ENCODE measurements around the gene F3.

The F3 gene

DNA sequence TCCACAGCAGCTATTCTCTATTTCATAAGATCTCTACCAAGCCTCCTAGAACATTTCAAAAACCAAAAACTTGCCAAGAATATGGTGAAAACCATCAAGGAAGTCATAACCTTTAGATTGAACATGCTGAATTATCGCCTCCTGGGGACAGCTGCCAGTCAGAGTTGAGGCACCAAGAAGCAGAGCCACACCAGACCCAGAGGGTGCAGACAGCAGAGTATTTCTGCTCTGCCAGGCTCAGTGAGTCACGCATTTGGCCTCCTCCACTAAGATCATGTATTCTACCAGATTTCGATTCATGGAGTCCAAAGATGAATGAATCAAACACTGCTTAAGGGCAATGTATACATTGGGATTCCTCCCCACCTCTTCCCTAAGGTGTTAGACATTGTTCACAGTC lies 2.1 kb downstream of the F3 start:
- no peak overlapping the region for H3K9ac ChIP-seq (ENCODE audit: low read depth, low read length)
- no peaks in the 10 kb centered on the region for H3K9me3 ChIP-seq (ENCODE audit: insufficient read depth, low read depth, low read length)
- H3K27me3 ChIP-seq (ENCODE audit: insufficient read depth, low read length): peaks cover 44% of the 10 kb centered on the region
- peak overlapping the region; percentile 76 for H3K4me3 ChIP-seq (ENCODE audit: low read length)
- H3K36me3 ChIP-seq (ENCODE audit: insufficient read depth, low read length): peaks cover 44% of the 10 kb centered on the region
- H3K4me1 ChIP-seq (ENCODE audit: insufficient read depth, low read length): peaks cover 43% of the 10 kb centered on the region
- 90% methylated on average over 3 of the region's 3 CpGs for WGBS
- H3K27ac ChIP-seq (ENCODE audit: low read depth, low read length): no peak overlapping the region

DNA sequence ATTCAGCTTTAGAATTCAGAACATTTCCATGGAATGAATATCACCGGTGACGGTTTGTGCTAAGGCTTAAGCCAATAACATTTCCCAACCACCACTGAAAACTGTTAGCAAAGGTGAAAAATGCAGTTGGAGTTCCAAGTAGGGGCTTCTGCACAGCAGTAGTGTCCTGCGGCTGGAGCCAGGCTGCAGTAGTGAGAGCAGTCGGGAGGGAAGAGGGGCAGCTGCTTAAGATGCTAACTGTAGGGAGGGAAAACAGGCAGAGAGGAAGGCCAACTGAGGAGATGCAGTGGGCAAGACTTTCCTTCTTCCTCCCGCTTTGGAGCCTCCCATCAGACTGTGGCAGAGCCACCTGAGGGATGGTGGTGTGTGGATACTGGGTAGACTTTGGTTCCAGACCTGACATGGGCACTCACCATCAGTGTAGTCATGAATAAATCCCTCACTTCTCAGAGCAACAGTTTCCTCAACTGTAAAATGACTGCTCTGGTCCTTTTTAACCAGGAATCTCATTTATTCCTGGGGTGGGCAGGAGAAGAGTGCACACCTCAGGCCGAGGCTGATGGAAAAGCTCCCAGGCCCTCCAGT lies 3.2 kb downstream of the F3 start:
- Histone ChIP-seq H3K27ac (ENCODE audit: low read depth, low read length) (no peak overlapping the region), H3K27me3 (ENCODE audit: insufficient read depth, low read length) (peaks cover 34% of the 10 kb centered on the region), H3K9me3 (ENCODE audit: insufficient read depth, low read depth, low read length) (no peaks in the 10 kb centered on the region), H3K36me3 (ENCODE audit: insufficient read depth, low read length) (peaks cover 52% of the 10 kb centered on the region), H3K4me1 (ENCODE audit: insufficient read depth, low read length) (peaks cover 36% of the 10 kb centered on the region), H3K9ac (ENCODE audit: low read depth, low read length) (no peak overlapping the region), H3K4me3 (ENCODE audit: low read length) (peak overlapping the region; percentile 0; the same call in 1 of the 2 replicates)
- 68% methylated on average over 6 of the region's 6 CpGs for WGBS

DNA sequence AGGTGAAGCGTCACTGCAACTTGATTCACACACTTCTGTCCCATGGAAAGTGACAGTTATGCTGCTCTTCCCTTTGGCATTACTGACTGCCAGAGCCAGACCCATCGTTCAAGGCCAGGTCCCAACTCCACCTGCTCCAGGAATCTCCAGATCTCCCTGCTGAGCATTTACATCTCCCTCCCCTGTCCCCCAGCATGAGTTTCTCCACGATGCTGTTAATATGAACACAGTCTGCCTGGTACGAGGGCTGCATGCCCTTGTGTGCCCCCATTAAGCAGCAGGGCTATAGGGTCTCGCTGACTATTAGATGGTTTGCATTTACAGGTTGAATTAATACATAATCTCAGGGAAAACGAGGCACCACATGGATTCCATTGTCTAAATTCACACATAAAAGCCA lies 4.3 kb downstream of the F3 start:
- no peak overlapping the region for H3K27ac ChIP-seq (ENCODE audit: low read depth, low read length)
- peaks cover 62% of the 10 kb centered on the region for H3K36me3 ChIP-seq (ENCODE audit: insufficient read depth, low read length)
- no peak overlapping the region for H3K9ac ChIP-seq (ENCODE audit: low read depth, low read length)
- peaks cover 26% of the 10 kb centered on the region for H3K4me1 ChIP-seq (ENCODE audit: insufficient read depth, low read length)
- no peaks in the 10 kb centered on the region for H3K9me3 ChIP-seq (ENCODE audit: insufficient read depth, low read depth, low read length)
- peaks cover 23% of the 10 kb centered on the region for H3K27me3 ChIP-seq (ENCODE audit: insufficient read depth, low read length)
- H3K4me3 ChIP-seq (ENCODE audit: low read length): no peak overlapping the region
- 78% methylated on average over 6 of the region's 6 CpGs for WGBS

DNA sequence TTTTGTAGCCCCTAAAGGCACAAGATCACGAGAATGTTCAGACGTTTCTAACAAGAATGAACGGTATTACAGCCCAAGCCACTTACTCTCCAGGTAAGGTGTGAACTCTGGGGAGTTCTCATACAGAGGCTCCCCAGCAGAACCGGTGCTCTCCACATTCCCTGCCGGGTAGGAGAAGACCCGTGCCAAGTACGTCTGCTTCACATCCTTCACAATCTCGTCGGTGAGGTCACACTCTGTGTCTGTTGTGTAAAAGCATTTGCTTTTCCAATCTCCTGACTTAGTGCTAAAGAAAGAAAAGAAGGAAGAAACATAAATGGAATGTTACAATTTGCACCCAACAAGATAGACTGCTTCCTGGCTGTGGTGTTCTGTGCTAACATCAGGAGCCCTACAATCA lies 5.7 kb downstream of the F3 start:
- Histone ChIP-seq H3K9me3 (ENCODE audit: insufficient read depth, low read depth, low read length) (no peaks in the 10 kb centered on the region), H3K4me3 (ENCODE audit: low read length) (no peak overlapping the region), H3K4me1 (ENCODE audit: insufficient read depth, low read length) (peaks cover 25% of the 10 kb centered on the region), H3K36me3 (ENCODE audit: insufficient read depth, low read length) (peaks cover 75% of the 10 kb centered on the region), H3K27me3 (ENCODE audit: insufficient read depth, low read length) (peaks cover 15% of the 10 kb centered on the region), H3K9ac (ENCODE audit: low read depth, low read length) (no peak overlapping the region), H3K27ac (ENCODE audit: low read depth, low read length) (no peak overlapping the region)
- WGBS: 94% methylated on average over 9 of the region's 9 CpGs

DNA sequence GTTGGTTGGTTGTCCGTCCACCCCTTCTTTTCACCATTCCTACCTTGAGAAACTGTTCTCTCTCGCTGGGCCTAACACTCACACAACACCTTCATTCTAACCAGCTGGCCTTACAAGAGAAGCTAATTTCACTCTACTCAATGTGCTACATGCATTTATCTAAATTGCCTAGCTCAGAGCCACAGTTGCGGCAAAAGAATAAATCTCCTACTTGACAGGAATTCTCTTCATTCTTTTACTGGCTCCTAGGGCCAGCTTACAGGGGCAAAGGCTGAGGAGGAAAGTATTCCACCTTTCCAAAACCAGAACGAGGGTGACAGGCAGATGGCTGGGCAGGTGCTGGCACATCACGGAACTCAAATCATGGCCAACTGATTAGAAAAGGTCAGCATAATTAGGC lies 6.5 kb downstream of the F3 start:
- Histone ChIP-seq H3K36me3 (ENCODE audit: insufficient read depth, low read length) (peaks cover 83% of the 10 kb centered on the region), H3K27me3 (ENCODE audit: insufficient read depth, low read length) (peaks cover 7% of the 10 kb centered on the region), H3K27ac (ENCODE audit: low read depth, low read length) (no peak overlapping the region), H3K4me1 (ENCODE audit: insufficient read depth, low read length) (peaks cover 21% of the 10 kb centered on the region), H3K9ac (ENCODE audit: low read depth, low read length) (no peak overlapping the region), H3K9me3 (ENCODE audit: insufficient read depth, low read depth, low read length) (no peaks in the 10 kb centered on the region), H3K4me3 (ENCODE audit: low read length) (no peak overlapping the region)
- WGBS: 97% methylated on average over 5 of the region's 5 CpGs

DNA sequence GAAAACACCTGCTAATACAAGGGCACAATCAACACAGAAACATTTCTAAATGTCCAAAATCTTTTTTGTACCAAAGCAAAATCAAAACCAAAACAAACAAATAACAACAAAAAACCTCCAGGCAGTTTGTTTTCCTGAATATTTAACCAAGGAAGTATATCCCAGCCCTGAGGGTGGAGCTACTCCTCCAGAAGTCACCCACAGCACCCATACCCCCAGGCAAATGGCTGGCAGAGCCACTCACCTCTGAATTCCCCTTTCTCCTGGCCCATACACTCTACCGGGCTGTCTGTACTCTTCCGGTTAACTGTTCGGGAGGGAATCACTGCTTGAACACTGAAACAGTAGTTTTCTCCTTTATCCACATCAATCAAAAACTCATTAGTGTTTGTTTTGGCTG lies 9.5 kb downstream of the F3 start:
- Histone ChIP-seq H3K4me3 (ENCODE audit: low read length) (no peak overlapping the region), H3K9me3 (ENCODE audit: insufficient read depth, low read depth, low read length) (no peaks in the 10 kb centered on the region), H3K4me1 (ENCODE audit: insufficient read depth, low read length) (peaks cover 16% of the 10 kb centered on the region), H3K36me3 (ENCODE audit: insufficient read depth, low read length) (peaks cover 69% of the 10 kb centered on the region), H3K27me3 (ENCODE audit: insufficient read depth, low read length) (no peaks in the 10 kb centered on the region), H3K27ac (ENCODE audit: low read depth, low read length) (no peak overlapping the region), H3K9ac (ENCODE audit: low read depth, low read length) (no peak overlapping the region)
- 87% methylated on average over 3 of the region's 3 CpGs for WGBS

DNA sequence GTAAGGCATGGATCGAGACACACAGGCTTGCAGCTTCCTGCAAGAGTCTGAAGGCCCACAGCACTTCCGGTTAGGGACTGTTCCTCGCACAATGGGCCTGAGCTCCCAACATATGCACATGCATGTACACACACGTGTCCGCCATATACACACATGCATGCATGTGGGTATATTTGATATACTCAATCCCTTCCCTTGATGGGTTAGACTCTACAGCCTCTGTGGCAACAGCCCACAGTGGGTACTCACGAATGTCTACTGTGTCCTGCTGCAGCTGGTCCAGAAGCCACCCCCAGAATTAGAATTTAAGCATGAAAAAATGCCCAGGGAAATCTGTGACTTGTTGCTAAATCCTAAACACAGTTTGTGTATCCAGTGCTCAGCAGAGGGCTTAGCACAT lies 9.9 kb downstream of the F3 start:
- peaks cover 65% of the 10 kb centered on the region for H3K36me3 ChIP-seq (ENCODE audit: insufficient read depth, low read length)
- H3K9me3 ChIP-seq (ENCODE audit: insufficient read depth, low read depth, low read length): no peaks in the 10 kb centered on the region
- no peak overlapping the region for H3K27ac ChIP-seq (ENCODE audit: low read depth, low read length)
- H3K27me3 ChIP-seq (ENCODE audit: insufficient read depth, low read length): no peaks in the 10 kb centered on the region
- H3K9ac ChIP-seq (ENCODE audit: low read depth, low read length): no peak overlapping the region
- 96% methylated on average over 6 of the region's 6 CpGs for WGBS
- no peak overlapping the region for H3K4me3 ChIP-seq (ENCODE audit: low read length)
- peaks cover 16% of the 10 kb centered on the region for H3K4me1 ChIP-seq (ENCODE audit: insufficient read depth, low read length)

DNA sequence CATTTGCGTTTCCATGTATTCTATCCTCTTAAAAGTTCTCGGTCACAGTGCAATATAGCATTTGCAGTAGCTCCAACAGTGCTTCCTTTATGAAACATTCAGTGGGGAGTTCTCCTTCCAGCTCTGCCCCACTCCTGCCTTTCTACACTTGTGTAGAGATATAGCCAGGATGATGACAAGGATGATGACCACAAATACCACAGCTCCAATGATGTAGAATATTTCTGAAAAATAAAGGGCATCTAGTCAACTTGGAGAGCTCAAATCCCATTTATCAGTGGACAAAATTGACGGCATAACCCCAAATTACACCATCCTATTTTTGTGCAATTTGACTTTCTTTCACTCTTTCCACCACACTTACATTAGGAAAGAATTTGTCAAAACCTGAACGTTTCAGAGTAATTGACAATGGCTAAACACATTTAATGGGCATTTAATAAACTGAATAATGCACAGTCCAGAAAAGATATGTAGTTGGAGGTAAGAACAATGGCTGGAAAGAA lies 11.1 kb downstream of the F3 start:
- Histone ChIP-seq H3K27ac (ENCODE audit: low read depth, low read length) (no peak overlapping the region), H3K4me1 (ENCODE audit: insufficient read depth, low read length) (peaks cover 16% of the 10 kb centered on the region), H3K9me3 (ENCODE audit: insufficient read depth, low read depth, low read length) (no peaks in the 10 kb centered on the region), H3K27me3 (ENCODE audit: insufficient read depth, low read length) (no peaks in the 10 kb centered on the region), H3K36me3 (ENCODE audit: insufficient read depth, low read length) (peaks cover 58% of the 10 kb centered on the region), H3K9ac (ENCODE audit: low read depth, low read length) (no peak overlapping the region), H3K4me3 (ENCODE audit: low read length) (no peak overlapping the region)
- 93% methylated on average over 4 of the region's 4 CpGs for WGBS

DNA sequence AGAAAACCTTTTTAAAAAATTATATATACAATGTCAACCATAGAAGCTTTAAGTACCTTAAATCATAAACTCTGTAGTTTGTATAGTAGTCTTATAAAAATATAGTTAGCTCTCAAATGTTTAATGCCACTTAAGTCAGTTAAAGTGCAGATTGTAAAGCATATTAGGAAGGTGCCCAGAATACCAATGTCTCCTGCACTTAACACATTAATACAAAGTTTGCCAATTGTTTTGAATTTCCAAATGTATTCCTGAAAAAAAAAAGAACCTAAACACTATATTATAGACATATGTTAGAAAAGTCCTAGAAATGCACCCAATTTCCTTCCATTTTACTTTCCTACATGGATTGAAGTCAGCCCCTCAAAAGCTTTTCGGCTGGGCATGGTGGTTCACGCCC lies 12.1 kb downstream of the F3 start:
- Histone ChIP-seq H3K4me3 (ENCODE audit: low read length) (no peak overlapping the region), H3K9ac (ENCODE audit: low read depth, low read length) (no peak overlapping the region), H3K9me3 (ENCODE audit: insufficient read depth, low read depth, low read length) (no peaks in the 10 kb centered on the region), H3K36me3 (ENCODE audit: insufficient read depth, low read length) (peaks cover 48% of the 10 kb centered on the region), H3K27ac (ENCODE audit: low read depth, low read length) (no peak overlapping the region), H3K27me3 (ENCODE audit: insufficient read depth, low read length) (no peaks in the 10 kb centered on the region), H3K4me1 (ENCODE audit: insufficient read depth, low read length) (peaks cover 16% of the 10 kb centered on the region)
- WGBS: 94% methylated on average over 2 of the region's 2 CpGs

DNA sequence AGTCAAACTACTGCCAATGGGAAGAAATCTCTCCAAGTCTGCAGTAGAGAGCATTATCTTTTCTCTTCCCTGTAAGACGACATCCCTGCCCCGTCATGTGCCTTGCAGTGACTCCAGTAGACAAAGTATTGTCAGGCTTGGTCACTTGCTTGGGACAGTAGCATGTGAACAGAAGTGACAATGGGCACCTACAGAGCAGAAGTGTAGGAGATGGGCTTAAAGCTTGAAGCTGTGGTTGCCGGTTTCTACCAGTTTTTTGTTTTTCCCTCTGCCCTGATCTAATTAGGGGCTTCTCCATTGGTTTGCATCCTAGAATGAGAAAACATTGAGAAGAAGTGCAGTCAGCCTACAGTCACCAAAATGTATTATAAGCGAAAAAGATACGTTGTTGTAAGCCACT lies 12.7 kb downstream of the F3 start:
- H3K4me3 ChIP-seq (ENCODE audit: low read length): no peak overlapping the region
- H3K27ac ChIP-seq (ENCODE audit: low read depth, low read length): no peak overlapping the region
- H3K9me3 ChIP-seq (ENCODE audit: insufficient read depth, low read depth, low read length): no peaks in the 10 kb centered on the region
- no peaks in the 10 kb centered on the region for H3K27me3 ChIP-seq (ENCODE audit: insufficient read depth, low read length)
- no peak overlapping the region for H3K9ac ChIP-seq (ENCODE audit: low read depth, low read length)
- peaks cover 16% of the 10 kb centered on the region for H3K4me1 ChIP-seq (ENCODE audit: insufficient read depth, low read length)
- peaks cover 44% of the 10 kb centered on the region for H3K36me3 ChIP-seq (ENCODE audit: insufficient read depth, low read length)
- 96% methylated on average over 5 of the region's 5 CpGs for WGBS

DNA sequence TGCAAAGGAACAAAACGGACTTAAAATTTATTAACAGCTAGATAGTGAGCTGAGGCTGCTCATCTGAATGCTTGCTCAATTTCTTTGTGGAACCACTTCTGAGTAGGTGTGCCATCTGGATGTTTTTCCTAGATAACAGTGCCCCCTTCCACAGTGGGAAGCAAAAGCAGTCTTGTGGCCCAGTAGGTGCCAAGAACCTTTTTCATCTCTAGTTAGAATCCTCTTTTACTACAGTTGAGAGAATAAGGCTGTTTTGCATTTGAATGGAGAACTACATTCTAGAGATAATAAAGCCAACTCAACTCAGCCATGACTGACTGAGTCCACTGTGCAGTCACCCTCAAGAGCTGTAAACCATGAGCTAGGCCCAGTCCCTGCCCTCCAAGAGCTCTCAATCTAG lies 13.3 kb downstream of the F3 start:
- peaks cover 40% of the 10 kb centered on the region for H3K36me3 ChIP-seq (ENCODE audit: insufficient read depth, low read length)
- H3K9me3 ChIP-seq (ENCODE audit: insufficient read depth, low read depth, low read length): no peaks in the 10 kb centered on the region
- H3K27me3 ChIP-seq (ENCODE audit: insufficient read depth, low read length): no peaks in the 10 kb centered on the region
- H3K4me3 ChIP-seq (ENCODE audit: low read length): no peak overlapping the region
- peaks cover 16% of the 10 kb centered on the region for H3K4me1 ChIP-seq (ENCODE audit: insufficient read depth, low read length)
- H3K27ac ChIP-seq (ENCODE audit: low read depth, low read length): peak overlapping the region; percentile 10; the same call in 1 of the 2 replicates
- WGBS: 93% methylated on average over 1 of the region's 1 CpG
- no peak overlapping the region for H3K9ac ChIP-seq (ENCODE audit: low read depth, low read length)
